SU-DHL-6 (cell line): ENCODE measurements around the gene MYH15.

Source experiments
- H2AFZ ChIP-seq: fragments of 200-600 bp; sonication (generic); 2 replicates; pipeline ENCODE4 v1.6.1; 2014; ENCODE audit warnings: low read depth, mild to moderate bottlenecking, moderate library complexity, mixed read lengths, antibody characterized with exemption, low read length; ENCODE audit not compliant: severe bottlenecking
- H3F3A ChIP-seq: fragments of 200-600 bp; shearing (Covaris generic); 2 replicates; pipeline ENCODE4 v1.6.0; 2016; ENCODE audit warnings: antibody characterized with exemption, mild to moderate bottlenecking; ENCODE audit not compliant: insufficient read depth
- H3K27ac ChIP-seq: fragments of 200-600 bp; sonication (generic); 2 replicates; pipeline ENCODE4 v1.5.1; 2016; ENCODE audit warnings: low read depth, mild to moderate bottlenecking, low read length, moderate library complexity, mixed read lengths
- H3K27me3 ChIP-seq: fragments of 200-600 bp; sonication (generic), shearing (Covaris generic); 2 replicates; pipeline ENCODE4 v1.6.0; 2014; ENCODE audit warnings: mild to moderate bottlenecking, low read length
- H3K36me3 ChIP-seq: fragments of 200-600 bp; sonication (generic); 2 replicates; pipeline ENCODE4 v1.6.1; 2014; ENCODE audit warnings: mild to moderate bottlenecking, low read length, mixed read lengths
- H3K4me2 ChIP-seq: fragments of 300-600, 200-600 bp; shearing (Covaris generic), sonication (generic); 2 replicates; pipeline ENCODE4 v1.6.0; 2014; ENCODE audit warnings: low read length, low read depth, mild to moderate bottlenecking; ENCODE audit not compliant: poor library complexity, severe bottlenecking
- H3K4me3 ChIP-seq: fragments of 200-600 bp; sonication (generic); 2 replicates; pipeline ENCODE4 v1.5.1; 2014; ENCODE audit warnings: antibody characterized with exemption, low read length, mild to moderate bottlenecking, mixed read lengths; ENCODE audit not compliant: insufficient read depth, poor library complexity, severe bottlenecking
- H3K79me2 ChIP-seq: fragments of 200-600 bp; sonication (generic); 2 replicates; pipeline ENCODE4 v1.6.1; 2014; ENCODE audit warnings: mild to moderate bottlenecking, low read length, moderate library complexity; ENCODE audit not compliant: insufficient read depth
- H3K9ac ChIP-seq: fragments of 200-600 bp; sonication (generic); 2 replicates; pipeline ENCODE4 v1.7.0; 2014; ENCODE audit warnings: mild to moderate bottlenecking, low read length
- H3K9me2 ChIP-seq: fragments of 200-600 bp; sonication (generic); replicated peaks from 2 replicates; pipeline ENCODE4 v1.6.1; 2014; ENCODE audit warnings: low read length; ENCODE audit not compliant: insufficient read depth
- H3K9me3 ChIP-seq: fragments of 200-600 bp; sonication (generic); 2 replicates; pipeline ENCODE4 v1.6.1; 2014; ENCODE audit warnings: low read length, mixed read lengths; ENCODE audit not compliant: insufficient read depth
- H4K20me1 ChIP-seq: fragments of 200-600 bp; sonication (generic); 2 replicates; pipeline ENCODE4 v1.6.1; 2014; ENCODE audit warnings: low read depth, mild to moderate bottlenecking, antibody characterized with exemption, low read length, moderate library complexity, mixed read lengths
- EZH2phosphoT487 ChIP-seq: fragments of 200-600 bp; sonication (generic), shearing (Covaris generic); conservative IDR thresholded peaks from 2 replicates; pipeline ENCODE4 v1.6.1; 2018; ENCODE audit warnings: mild to moderate bottlenecking, antibody characterized with exemption, low read length, moderate library complexity, mixed read lengths
- TF ChIP-seq, protein P1 (sequence below): fragments of 200-600 bp; sonication (generic); IDR thresholded peaks from one replicate; pipeline ENCODE4 v1.5.1; 2017; ENCODE audit warnings: antibody characterized with exemption, mild to moderate bottlenecking, low read length, moderate library complexity; ENCODE audit not compliant: insufficient read depth, poor library complexity, severe bottlenecking

MYH15 gene

DNA sequence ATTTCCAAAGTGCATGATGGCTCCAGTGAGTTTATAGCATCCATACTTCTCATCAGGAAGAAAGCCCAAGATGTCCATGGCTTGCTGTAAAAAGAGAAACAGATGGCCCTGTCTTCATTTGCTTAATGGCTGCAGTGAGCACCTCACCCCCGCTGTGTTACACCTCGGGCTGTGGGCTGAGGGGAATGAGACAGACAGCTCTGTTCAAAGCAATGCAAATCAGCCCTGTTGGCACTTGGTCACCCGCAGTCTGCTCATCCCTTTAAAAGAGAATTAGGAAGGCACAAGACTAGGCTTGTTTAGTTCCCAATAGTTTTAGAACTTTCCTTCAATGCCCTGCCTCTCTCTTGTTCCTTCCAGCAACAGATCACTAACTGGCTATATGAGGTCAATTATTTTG lies 25.2 kb downstream of the MYH15 start:
- H3K79me2 ChIP-seq = no peaks in the 10 kb centered on the region
- H3K36me3 ChIP-seq = no peaks in the 10 kb centered on the region
- no peaks in the 10 kb centered on the region for H3K9me3 ChIP-seq
- no peaks in the 10 kb centered on the region for H4K20me1 ChIP-seq
- TF ChIP-seq, protein P1, sequence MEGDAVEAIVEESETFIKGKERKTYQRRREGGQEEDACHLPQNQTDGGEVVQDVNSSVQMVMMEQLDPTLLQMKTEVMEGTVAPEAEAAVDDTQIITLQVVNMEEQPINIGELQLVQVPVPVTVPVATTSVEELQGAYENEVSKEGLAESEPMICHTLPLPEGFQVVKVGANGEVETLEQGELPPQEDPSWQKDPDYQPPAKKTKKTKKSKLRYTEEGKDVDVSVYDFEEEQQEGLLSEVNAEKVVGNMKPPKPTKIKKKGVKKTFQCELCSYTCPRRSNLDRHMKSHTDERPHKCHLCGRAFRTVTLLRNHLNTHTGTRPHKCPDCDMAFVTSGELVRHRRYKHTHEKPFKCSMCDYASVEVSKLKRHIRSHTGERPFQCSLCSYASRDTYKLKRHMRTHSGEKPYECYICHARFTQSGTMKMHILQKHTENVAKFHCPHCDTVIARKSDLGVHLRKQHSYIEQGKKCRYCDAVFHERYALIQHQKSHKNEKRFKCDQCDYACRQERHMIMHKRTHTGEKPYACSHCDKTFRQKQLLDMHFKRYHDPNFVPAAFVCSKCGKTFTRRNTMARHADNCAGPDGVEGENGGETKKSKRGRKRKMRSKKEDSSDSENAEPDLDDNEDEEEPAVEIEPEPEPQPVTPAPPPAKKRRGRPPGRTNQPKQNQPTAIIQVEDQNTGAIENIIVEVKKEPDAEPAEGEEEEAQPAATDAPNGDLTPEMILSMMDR = no peak
- no peak for TF ChIP-seq EZH2phosphoT487
- no peak overlapping the region for H3K4me3 ChIP-seq
- no peak overlapping the region for H2AFZ ChIP-seq
- H3K27me3 ChIP-seq = no peaks in the 10 kb centered on the region
- H3K27ac ChIP-seq = no peak overlapping the region
- H3K9ac ChIP-seq = no peak overlapping the region
- no peaks in the 10 kb centered on the region for H3K9me2 ChIP-seq
- H3F3A ChIP-seq = no peaks in the 10 kb centered on the region
- no peak overlapping the region for H3K4me2 ChIP-seq

DNA sequence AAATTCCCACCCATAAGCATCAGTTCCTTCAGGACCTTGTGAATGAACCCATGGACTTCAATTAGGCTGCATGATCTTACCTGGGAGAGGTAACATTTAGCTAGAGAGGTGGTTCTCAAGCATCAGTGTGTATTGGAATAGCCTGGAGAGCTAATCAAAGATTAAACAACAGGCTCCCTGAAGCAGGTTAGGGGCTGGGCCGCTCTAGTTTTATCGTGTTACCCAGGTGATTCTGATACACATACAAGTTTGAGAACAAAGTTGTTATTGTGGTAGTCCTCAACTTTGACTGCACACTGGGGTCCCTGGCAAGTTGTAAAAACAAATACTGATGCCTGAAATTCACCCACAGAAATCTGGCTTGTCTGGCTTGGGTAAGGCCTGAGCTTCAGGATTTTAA lies 31.2 kb downstream of the MYH15 start:
- Histone ChIP-seq H3K4me3 (no peak overlapping the region), H3F3A (no peaks in the 10 kb centered on the region), H3K9ac (no peak overlapping the region), H4K20me1 (no peaks in the 10 kb centered on the region), H3K27me3 (no peaks in the 10 kb centered on the region), H3K27ac (no peak overlapping the region), H3K9me2 (no peaks in the 10 kb centered on the region), H2AFZ (no peak overlapping the region), H3K9me3 (no peaks in the 10 kb centered on the region), H3K36me3 (no peaks in the 10 kb centered on the region), H3K79me2 (no peaks in the 10 kb centered on the region), H3K4me2 (no peak overlapping the region)
- TF ChIP-seq EZH2phosphoT487 = no peak
- TF ChIP-seq, protein P1 = no peak

DNA sequence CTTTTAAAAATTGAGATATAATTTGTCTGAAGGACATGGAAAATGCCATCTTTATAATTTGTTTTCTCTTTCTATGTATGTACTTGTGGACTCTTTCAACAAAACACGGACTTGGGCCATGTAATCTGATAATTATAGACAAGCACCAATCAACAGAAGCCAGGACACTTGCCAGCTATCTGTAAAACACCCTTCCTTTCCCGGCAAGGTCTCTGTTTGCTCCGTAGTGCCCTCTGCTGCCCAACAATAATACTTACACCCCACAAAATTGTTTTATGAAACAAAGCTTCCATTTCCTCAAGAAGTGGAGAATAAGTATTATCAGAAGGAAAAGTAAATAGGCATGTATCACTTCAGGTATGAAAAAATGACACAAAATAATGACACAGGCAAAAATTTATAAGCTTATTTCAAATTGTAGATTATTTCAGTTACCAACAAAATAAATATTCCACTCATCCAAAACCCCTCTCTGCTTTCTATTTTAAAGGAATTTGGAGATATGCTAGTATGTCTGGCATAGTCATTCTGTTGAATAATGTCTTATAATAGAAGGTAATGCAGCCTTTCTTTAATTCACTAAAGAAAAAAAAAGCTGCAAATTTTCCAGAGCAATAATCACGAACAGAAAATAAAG lies 32.8 kb downstream of the MYH15 start:
- no peak overlapping the region for H3K4me2 ChIP-seq
- no peaks in the 10 kb centered on the region for H4K20me1 ChIP-seq
- H3K9me3 ChIP-seq = no peaks in the 10 kb centered on the region
- H2AFZ ChIP-seq = no peak overlapping the region
- H3K9me2 ChIP-seq = no peaks in the 10 kb centered on the region
- no peak overlapping the region for H3K9ac ChIP-seq
- no peaks in the 10 kb centered on the region for H3K27me3 ChIP-seq
- H3K4me3 ChIP-seq = no peak overlapping the region
- TF ChIP-seq, protein P1 = peak; percentile 62
- no peak for TF ChIP-seq EZH2phosphoT487
- H3K36me3 ChIP-seq = no peaks in the 10 kb centered on the region
- H3K79me2 ChIP-seq = no peaks in the 10 kb centered on the region
- no peaks in the 10 kb centered on the region for H3F3A ChIP-seq
- no peak overlapping the region for H3K27ac ChIP-seq
